HepG2 (cell line): ENCODE measurements around the gene RPL37A. TPM values are rescaled to one million over a fixed set of nuclear protein-coding genes. Genes with fewer than 3 reads are reported as not detected.

Experiments used
- ESRRA ChIP-seq: sonication (generic); formaldehyde crosslinking; IDR thresholded peaks from 2 replicates; pipeline ENCODE4 v1.5.1; 2020; ENCODE audit warnings: mild to moderate bottlenecking, low read depth, missing genetic modification reagents
- GLI4 ChIP-seq: sonication (generic); formaldehyde crosslinking; IDR thresholded peaks from 2 replicates; pipeline ENCODE4 v1.5.1; 2020; ENCODE audit warnings: missing genetic modification reagents, mild to moderate bottlenecking, moderate library complexity, borderline replicate concordance
- HNF4G ChIP-seq, 2 experiments: sonication (generic) in 1 of 2; formaldehyde crosslinking in 1 of 2; IDR thresholded peaks; 2 replicates each; pipeline versions ENCODE4 v1.4.0 to v1.6.1; 2011 to 2020; ENCODE audit warnings: borderline replicate concordance in 2 of 2, low read depth in 2 of 2, mild to moderate bottlenecking in 2 of 2, low read length in 1 of 2, missing genetic modification reagents in 1 of 2, moderate library complexity in 1 of 2
- MBD4 ChIP-seq: IDR thresholded peaks from 2 replicates; pipeline ENCODE4 v1.6.1; 2012; ENCODE audit warnings: low read length, inconsistent platforms, borderline replicate concordance
- NR3C1 ChIP-seq: sonication (generic); formaldehyde crosslinking; IDR thresholded peaks from 2 replicates; pipeline ENCODE4 v1.4.0; 2020; ENCODE audit warnings: missing genetic modification reagents
- PHB2 ChIP-seq: fragments of 450-650 bp; IDR thresholded peaks from 2 replicates; pipeline ENCODE4 v1.6.1; 2018; ENCODE audit not compliant: partially characterized antibody
- RAD21 ChIP-seq: fragments of 450-650 bp; formaldehyde crosslinking; IDR thresholded peaks from 2 replicates; pipeline ENCODE4 v1.5.0; 2020; ENCODE audit warnings: mild to moderate bottlenecking
- RBM39 ChIP-seq: fragments of 200-400 bp; formaldehyde crosslinking; IDR thresholded peaks from one replicate; pipeline ENCODE4 v1.6.1; 2018; ENCODE audit warnings: antibody characterized with exemption, mild to moderate bottlenecking, low read depth, low read length; ENCODE audit not compliant: poor library complexity, severe bottlenecking
- RELA ChIP-seq: sonication (generic); formaldehyde crosslinking; IDR thresholded peaks from 2 replicates; pipeline ENCODE4 v1.4.0; 2020; ENCODE audit warnings: missing genetic modification reagents
- RXRA ChIP-seq: sonication (generic); formaldehyde crosslinking; IDR thresholded peaks from 2 replicates; pipeline ENCODE4 v1.5.1; 2020; ENCODE audit warnings: missing genetic modification reagents
- SOX5 ChIP-seq: IDR thresholded peaks from 2 replicates; pipeline ENCODE4 v1.6.1; 2016; ENCODE audit warnings: borderline replicate concordance
- SRY ChIP-seq: sonication (generic); formaldehyde crosslinking; IDR thresholded peaks from 2 replicates; pipeline ENCODE4 v1.8.0; 2022; ENCODE audit warnings: mild to moderate bottlenecking, missing genetic modification reagents
- ZNF737 ChIP-seq: sonication (generic); formaldehyde crosslinking; IDR thresholded peaks from 2 replicates; pipeline ENCODE4 v1.5.0; 2020; ENCODE audit warnings: missing genetic modification reagents, mild to moderate bottlenecking, borderline replicate concordance
- polyA plus RNA-seq, 8 experiments: library from polyadenylated mRNA; depleted of rRNA in 3 of 8; stranded (reverse) in 7 of 8; unstranded in 1 of 8; fragments of >200 nt; fragmentation: Illumina TruSeq in 4 of 8; extraction: Trizol in 4 of 8; gene quantifications; 2 replicates each; pipeline versions ENCODE4 v1.2.1 to v1.2.3, GENCODE V29; 2011 to 2016; ENCODE audit warnings: low read depth in 4 of 8, missing spikeins in 1 of 8, mixed read lengths in 1 of 8; ENCODE audit not compliant: insufficient read depth in 1 of 8
- total RNA-seq, 5 experiments: library from RNA; depleted of rRNA; stranded (reverse); fragments of >200 nt; fragmentation: Illumina TruSeq; extraction: Trizol; gene quantifications; 2 replicates each; pipeline ENCODE4 v1.2.3, GENCODE V29; 2016; ENCODE audit warnings: low read depth in 1 of 5
- TF ChIP-seq, protein P1 (sequence below): sonication (generic); formaldehyde crosslinking; IDR thresholded peaks from 2 replicates; pipeline ENCODE4 v1.5.0; 2020; ENCODE audit warnings: mild to moderate bottlenecking, missing genetic modification reagents
- TF ChIP-seq, protein P2 (sequence below): IDR thresholded peaks from 2 replicates; pipeline ENCODE4 v1.4.0; 2020; ENCODE audit warnings: mild to moderate bottlenecking, missing genetic modification reagents
- TF ChIP-seq, protein P3 (sequence below): sonication (generic); formaldehyde crosslinking; IDR thresholded peaks from 2 replicates; pipeline ENCODE4 v1.4.0; 2020; ENCODE audit warnings: missing genetic modification reagents; ENCODE audit errors: not compliant biosample characterization
- TF ChIP-seq, protein P4 (sequence below): sonication (generic); formaldehyde crosslinking; IDR thresholded peaks from 2 replicates; pipeline ENCODE4 v1.8.1; 2023; ENCODE audit warnings: mild to moderate bottlenecking, missing genetic modification reagents, borderline replicate concordance
- TF ChIP-seq, protein P5 (sequence below): sonication (generic); formaldehyde crosslinking; IDR thresholded peaks from 2 replicates; pipeline ENCODE4 v1.8.1; 2023; ENCODE audit warnings: mild to moderate bottlenecking, missing genetic modification reagents
- TF ChIP-seq, protein P6 (sequence below): sonication (generic); formaldehyde crosslinking; IDR thresholded peaks from 2 replicates; pipeline ENCODE4 v1.9.0; 2022; ENCODE audit warnings: missing genetic modification reagents, mild to moderate bottlenecking, borderline replicate concordance

RPL37A gene
- total and polyA plus RNA-seq, 2 of the 13 experiments (the other 11 are each of a cell fraction or from before 2014, with no cell fraction given) = 6,902 to 7,910 TPM

DNA sequence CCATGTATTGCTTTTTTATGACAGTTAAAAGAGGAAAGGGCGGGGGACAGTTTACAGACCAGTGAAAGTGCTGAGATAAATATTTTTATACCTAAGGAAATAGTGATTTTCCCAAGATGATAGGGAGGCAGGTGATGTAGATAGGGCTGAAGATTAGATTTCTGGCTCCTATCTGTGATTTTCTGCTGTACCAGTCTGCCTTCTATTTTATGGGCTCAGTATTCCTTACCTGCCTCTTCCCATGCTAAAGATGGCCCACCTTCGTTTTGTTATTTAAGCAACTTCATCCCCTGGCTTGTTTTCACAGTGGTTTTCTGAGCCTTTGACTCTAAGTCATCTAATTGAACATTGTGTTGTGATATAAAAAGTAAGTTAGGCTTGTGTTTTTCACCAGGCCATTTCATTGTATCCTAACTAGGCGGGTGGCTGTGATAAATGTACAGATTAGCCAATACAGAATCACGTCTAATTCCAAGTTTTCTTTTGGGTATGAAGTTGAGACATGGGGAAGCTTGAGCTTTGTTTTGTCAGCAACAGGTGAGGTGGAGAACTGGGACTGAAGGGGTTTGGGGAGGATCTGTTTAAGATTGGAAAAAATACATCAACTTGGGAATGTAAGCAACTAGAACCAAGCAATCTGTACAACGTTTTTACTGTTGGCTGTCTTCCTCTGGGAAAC is 5.2 kb downstream of the RPL37A start (continued):
- TF ChIP-seq, protein P1, sequence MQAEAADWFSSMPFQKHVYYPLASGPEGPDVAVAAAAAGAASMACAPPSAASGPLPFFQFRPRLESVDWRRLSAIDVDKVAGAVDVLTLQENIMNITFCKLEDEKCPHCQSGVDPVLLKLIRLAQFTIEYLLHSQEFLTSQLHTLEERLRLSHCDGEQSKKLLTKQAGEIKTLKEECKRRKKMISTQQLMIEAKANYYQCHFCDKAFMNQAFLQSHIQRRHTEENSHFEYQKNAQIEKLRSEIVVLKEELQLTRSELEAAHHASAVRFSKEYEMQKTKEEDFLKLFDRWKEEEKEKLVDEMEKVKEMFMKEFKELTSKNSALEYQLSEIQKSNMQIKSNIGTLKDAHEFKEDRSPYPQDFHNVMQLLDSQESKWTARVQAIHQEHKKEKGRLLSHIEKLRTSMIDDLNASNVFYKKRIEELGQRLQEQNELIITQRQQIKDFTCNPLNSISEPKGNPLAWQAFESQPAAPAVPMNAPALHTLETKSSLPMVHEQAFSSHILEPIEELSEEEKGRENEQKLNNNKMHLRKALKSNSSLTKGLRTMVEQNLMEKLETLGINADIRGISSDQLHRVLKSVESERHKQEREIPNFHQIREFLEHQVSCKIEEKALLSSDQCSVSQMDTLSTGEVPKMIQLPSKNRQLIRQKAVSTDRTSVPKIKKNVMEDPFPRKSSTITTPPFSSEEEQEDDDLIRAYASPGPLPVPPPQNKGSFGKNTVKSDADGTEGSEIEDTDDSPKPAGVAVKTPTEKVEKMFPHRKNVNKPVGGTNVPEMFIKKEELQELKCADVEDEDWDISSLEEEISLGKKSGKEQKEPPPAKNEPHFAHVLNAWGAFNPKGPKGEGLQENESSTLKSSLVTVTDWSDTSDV = no peak
- TF ChIP-seq, protein P2, sequence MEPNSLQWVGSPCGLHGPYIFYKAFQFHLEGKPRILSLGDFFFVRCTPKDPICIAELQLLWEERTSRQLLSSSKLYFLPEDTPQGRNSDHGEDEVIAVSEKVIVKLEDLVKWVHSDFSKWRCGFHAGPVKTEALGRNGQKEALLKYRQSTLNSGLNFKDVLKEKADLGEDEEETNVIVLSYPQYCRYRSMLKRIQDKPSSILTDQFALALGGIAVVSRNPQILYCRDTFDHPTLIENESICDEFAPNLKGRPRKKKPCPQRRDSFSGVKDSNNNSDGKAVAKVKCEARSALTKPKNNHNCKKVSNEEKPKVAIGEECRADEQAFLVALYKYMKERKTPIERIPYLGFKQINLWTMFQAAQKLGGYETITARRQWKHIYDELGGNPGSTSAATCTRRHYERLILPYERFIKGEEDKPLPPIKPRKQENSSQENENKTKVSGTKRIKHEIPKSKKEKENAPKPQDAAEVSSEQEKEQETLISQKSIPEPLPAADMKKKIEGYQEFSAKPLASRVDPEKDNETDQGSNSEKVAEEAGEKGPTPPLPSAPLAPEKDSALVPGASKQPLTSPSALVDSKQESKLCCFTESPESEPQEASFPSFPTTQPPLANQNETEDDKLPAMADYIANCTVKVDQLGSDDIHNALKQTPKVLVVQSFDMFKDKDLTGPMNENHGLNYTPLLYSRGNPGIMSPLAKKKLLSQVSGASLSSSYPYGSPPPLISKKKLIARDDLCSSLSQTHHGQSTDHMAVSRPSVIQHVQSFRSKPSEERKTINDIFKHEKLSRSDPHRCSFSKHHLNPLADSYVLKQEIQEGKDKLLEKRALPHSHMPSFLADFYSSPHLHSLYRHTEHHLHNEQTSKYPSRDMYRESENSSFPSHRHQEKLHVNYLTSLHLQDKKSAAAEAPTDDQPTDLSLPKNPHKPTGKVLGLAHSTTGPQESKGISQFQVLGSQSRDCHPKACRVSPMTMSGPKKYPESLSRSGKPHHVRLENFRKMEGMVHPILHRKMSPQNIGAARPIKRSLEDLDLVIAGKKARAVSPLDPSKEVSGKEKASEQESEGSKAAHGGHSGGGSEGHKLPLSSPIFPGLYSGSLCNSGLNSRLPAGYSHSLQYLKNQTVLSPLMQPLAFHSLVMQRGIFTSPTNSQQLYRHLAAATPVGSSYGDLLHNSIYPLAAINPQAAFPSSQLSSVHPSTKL (CRISPR knock-in tag) = no peak
- TF ChIP-seq HNF4G (IDR thresholded peaks at IDR 0.05; ENCODE audit: borderline replicate concordance, low read depth, low read length) = no peak
- TF ChIP-seq HNF4G (CRISPR knock-in tag; IDR thresholded peaks at IDR 0.05; ENCODE audit: borderline replicate concordance, low read depth) = no peak
- TF ChIP-seq, protein P3, sequence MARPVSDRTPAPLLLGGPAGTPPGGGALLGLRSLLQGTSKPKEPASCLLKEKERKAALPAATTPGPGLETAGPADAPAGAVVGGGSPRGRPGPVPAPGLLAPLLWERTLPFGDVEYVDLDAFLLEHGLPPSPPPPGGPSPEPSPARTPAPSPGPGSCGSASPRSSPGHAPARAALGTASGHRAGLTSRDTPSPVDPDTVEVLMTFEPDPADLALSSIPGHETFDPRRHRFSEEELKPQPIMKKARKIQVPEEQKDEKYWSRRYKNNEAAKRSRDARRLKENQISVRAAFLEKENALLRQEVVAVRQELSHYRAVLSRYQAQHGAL = no peak
- no peak for TF ChIP-seq SRY (CRISPR knock-in tag)
- TF ChIP-seq RAD21 = no peak
- no peak for TF ChIP-seq SOX5 (CRISPR knock-in tag)
- no peak for TF ChIP-seq RBM39
- TF ChIP-seq RELA (CRISPR knock-in tag) = no peak
- TF ChIP-seq MBD4 = 0 out of 2 replicates have a peak, but pooled peaks have one; percentile 25
- no peak for TF ChIP-seq PHB2
- no peak for TF ChIP-seq ESRRA (CRISPR knock-in tag)
- TF ChIP-seq, protein P4, sequence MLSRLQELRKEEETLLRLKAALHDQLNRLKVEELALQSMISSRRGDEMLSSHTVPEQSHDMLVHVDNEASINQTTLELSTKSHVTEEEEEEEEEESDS = 0 out of 2 replicates have a peak, but pooled peaks have one; percentile 34
- TF ChIP-seq, protein P5, sequence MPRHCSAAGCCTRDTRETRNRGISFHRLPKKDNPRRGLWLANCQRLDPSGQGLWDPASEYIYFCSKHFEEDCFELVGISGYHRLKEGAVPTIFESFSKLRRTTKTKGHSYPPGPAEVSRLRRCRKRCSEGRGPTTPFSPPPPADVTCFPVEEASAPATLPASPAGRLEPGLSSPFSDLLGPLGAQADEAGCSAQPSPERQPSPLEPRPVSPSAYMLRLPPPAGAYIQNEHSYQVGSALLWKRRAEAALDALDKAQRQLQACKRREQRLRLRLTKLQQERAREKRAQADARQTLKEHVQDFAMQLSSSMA (CRISPR knock-in tag) = no peak
- TF ChIP-seq ZNF737 (CRISPR knock-in tag) = no peak
- no peak for TF ChIP-seq RXRA (CRISPR knock-in tag)
- TF ChIP-seq, protein P6, sequence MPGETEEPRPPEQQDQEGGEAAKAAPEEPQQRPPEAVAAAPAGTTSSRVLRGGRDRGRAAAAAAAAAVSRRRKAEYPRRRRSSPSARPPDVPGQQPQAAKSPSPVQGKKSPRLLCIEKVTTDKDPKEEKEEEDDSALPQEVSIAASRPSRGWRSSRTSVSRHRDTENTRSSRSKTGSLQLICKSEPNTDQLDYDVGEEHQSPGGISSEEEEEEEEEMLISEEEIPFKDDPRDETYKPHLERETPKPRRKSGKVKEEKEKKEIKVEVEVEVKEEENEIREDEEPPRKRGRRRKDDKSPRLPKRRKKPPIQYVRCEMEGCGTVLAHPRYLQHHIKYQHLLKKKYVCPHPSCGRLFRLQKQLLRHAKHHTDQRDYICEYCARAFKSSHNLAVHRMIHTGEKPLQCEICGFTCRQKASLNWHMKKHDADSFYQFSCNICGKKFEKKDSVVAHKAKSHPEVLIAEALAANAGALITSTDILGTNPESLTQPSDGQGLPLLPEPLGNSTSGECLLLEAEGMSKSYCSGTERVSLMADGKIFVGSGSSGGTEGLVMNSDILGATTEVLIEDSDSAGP (CRISPR knock-in tag) = no peak
- no peak for TF ChIP-seq GLI4 (CRISPR knock-in tag)
- no peak for TF ChIP-seq NR3C1 (CRISPR knock-in tag)
